GM19468 (cell line): ENCODE measurements around the gene C1QTNF9B.
A peak's percentile ranks its signal among the peaks of the same experiment; 100 is the strongest.
"Not testable (repeated sequence)": the region's sequence is repeated elsewhere in the genome, so short reads cannot be mapped to it uniquely, and the experiment has no call there.

Experiments used
- ATAC-seq: cut with Tn5 transposase; IDR thresholded peaks from one replicate; pipeline ENCODE4 v1.9.1; 2021; ENCODE audit warnings: mild to moderate bottlenecking, moderate library complexity, moderate number of reproducible peaks; ENCODE audit not compliant: unreplicated experiment; ENCODE audit errors: extremely low read depth

C1QTNF9B gene

DNA sequence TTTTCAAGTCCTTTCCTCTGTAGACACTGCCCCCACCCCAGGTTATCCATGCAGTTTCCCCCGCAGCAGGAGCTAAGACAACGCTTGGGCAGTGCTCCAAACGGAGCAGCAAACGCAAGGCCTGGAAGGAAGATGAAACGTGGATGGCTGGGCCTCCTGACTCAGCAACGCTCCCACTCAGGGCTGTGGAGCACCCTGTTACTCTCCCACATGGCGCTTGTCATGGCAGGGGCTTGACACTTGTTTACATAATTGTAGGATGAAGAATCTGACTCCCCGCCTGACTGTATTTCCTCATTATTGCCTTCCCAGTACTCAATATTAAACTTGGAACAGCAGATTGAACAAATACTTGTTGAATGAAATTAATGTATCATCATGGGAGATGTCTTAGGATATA lies 799 bp upstream of the C1QTNF9B start:
- ATAC-seq, result no peak

DNA sequence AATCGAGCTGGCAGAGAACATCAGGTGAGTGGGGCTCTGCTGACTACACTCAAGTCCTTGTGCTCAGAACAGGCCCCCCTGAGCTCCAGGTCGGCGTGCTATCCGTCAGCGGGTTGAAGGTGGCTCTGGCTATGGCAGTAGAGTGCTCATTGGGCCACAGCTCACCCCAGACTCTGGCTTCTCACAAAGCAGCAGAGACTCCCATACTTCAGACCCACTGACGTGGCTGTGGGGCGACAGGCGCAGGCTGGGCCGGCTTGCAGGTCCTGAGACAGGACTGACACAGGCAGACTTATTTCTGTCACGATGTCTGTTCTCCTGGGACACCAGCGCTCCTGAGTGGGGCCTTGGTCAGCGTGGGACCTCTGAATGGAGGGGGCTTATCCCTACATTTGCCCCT lies 2.6 kb downstream of the C1QTNF9B start:
- not testable (repeated sequence) for ATAC-seq

DNA sequence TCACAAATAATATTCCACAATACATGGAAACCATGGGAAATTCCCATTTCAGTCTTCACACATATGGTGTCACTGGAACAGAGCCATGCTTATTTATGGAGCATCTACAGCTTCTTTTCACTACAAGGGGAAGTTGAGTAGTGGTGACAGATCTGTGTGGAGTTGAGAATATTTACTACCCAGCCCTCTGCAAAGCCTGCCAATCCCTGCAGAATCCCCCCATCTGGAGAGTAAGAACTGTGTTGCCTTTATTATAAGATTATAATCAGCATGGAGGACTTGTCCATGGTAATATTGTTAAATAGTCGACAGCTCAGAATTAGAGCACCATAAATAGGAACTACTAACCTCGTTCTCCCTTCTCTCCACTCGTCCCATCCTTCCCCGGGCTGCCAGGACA lies 3.5 kb downstream of the C1QTNF9B start:
- not testable (repeated sequence) for ATAC-seq

DNA sequence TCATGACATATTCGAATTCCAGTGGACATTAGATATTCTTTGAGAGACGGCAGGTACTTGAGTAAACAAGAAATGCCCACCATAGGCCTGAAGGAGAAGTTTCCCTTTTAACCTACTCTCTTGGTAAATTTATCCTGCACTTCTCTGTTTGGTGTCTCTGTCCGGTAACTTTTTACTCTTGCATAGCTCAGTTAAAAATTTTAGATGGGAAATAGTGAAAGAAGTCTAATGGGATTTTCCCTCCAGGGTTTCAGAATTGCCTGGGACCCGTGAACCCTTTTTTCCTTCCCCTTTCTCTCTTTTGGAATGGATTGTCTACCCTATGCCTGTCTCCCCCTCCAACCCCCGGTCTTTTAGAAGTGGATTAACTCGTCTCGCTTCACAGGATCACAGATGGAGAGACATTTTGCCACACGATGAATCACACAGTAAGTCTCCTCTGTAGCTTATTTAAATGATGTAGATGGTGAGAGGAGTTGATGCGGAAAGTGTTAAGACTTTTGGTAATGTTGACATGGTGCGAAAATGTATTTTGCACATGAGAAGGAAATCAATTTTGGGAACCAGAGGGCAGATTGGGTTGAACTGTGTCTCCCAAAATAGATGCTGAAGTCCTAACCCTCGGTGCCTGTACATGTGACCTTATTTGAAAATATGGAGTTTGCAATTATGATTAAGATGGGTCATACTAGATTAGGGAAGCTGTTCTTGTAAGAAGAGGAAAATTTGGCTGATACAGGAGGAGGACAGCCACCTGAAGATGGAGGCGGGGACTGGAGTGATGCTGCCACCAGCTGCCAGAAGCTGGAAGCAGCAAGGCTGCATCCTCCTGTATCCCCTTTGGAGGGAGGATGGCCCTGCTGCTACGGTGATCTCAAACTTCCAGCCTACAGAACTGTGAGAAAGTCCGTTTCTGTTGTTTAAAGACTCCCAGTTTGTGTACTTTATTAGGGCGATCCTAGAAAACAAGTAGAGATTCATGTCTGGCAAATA lies 7.4 kb downstream of the C1QTNF9B start:
- ATAC-seq, result no peak

DNA sequence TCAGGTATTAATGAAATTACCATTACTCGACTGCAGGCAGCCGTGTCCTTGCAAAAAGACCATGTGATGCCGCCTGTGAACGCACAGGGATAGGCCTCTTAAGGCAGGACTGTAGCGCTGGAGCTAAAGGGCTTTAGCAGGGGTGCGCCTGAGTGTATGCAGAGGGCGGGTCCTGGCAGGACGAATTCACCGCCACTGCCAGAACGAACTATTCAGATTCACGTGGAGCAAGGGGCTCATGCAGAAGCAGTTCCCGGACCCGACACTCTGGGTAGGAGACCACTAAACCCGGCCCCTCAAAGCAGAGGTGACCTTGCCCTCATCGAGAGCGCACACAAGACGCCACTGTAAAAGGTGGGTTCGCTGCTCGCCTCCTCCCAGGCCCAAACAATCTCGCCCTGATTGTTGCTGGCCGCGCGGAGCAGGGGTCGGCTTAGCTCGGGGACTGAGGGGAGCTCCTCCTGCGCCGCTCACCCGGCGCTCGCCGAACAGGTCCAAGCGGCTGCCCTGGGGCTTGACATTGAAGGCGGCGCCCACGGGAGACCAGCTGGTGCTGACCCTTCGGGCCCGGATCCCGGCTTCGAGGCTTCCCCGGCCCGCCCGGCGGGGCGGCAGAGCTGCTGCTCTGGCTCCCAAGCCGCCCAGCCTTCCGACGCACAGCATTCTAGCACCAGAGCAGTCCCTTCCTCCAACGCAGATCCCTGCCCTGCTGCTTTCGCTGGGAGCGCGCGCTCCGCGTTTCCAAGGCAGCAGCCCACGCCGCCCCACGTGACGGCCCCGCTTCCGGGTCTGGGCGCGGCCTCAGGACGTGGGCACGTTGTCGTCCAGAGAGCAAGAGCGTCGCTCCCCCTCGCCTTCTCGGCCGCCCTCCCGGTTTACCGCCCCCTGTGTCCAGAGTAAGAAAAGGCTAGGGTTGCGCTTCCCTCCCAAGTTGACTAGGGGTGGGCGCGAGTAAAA lies 8.4 kb downstream of the C1QTNF9B start, which contains the start of gene MIPEP:
Gene MIPEP (minus strand): TSS at position 743 of the 957 bp plus-strand sequence. CDS start 80 bp downstream, at position 663.
- peak; percentile 83 for ATAC-seq

DNA sequence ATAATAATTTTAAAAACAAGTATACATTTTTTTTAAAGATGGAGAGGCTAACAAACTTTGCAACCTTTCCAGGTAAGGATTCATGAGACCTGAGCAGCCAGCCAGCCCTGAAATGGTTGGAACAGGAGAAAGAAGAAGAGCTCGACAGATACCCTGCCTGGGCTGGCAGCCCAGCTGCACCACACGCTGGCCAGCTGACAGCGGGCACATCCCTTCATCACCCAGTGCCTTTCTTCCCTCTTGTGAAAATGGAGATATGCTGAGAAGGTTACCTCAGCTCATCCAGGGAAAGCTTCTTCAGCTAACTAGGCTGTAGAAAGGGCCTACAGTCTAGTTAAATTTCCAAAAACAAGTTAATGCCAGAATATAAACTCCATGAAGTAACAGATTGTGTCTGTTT lies 12.9 kb downstream of the C1QTNF9B start:
- ATAC-seq, result not testable (repeated sequence)

DNA sequence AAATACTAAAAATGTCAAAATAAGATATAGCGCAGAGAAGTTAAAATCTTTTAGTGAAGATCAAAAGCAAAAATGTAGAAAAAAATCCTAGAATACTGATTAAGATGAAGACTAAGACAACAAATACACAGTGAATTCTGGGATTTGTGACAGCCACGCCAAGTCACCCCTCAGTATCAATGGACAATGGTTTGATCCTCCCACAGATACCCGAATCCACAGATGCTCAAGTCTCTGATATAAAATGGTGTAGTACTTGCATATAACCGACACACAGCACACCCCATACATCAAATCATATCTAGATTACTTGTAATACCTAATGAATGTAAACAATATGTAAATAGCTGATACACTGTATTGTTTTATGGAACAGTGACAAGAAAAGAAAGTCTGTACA lies 14.0 kb downstream of the C1QTNF9B start:
- no peak for ATAC-seq

DNA sequence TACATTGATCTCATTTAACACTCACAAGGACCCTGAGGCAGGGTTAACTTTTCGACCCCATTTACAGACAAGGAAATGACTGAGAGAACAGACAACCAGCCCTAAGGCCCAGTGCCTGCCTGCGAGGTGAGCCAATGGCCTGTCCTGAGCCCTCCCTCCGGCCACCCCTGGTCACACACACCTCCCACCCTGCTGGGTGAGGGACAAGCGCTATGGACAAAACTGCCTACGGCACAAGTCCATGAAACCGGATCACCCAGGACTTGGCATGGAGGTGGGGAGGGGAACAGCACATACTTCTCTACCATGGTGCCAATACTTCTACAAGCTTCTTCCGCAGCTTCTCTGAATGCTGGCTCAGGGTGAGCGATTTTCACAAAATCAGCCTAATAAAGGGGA lies 15.9 kb downstream of the C1QTNF9B start:
- not testable (repeated sequence) for ATAC-seq

DNA sequence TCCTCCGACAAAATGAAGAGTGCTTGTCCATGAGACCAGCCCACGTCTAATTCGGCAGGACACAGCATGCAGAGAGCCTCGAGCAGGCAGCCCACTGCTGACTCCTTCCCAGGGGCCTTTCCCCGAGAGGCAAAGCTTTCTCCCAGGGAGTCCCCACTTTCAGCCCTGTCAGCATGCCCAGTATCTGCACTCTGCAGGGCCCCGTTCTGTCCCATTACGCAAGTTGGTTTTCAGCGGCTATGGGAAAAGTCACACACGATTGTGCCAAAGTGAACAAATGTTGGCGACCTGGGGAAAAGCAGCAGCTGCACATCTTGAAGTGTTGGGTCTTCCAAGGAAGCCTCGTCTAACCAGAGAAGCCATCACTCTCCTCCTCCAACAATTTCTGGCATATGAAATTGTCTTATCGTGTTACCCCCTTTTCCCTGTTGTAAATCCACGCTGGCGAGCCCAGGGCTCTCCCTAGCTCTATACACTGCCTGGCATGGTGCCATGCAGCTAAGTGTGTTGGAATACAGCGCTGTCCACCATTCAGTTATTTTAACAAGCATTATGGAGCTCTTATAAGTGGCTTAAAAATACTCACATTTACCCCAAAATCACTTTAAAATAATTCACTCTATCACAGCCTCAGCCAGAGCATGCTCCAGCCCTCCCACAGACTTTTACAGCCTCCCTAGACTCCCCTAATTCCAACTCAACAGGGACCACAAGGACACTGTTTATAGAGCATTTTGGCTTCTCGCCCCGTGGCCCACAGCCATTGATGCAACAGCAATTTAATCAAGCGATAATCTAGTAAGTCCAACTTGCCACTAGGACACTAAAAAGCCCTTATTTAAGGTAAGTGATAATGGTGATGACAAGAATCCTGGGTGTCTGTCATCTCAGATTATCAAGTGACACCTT lies 16.6 kb downstream of the C1QTNF9B start:
- not testable (repeated sequence) for ATAC-seq

DNA sequence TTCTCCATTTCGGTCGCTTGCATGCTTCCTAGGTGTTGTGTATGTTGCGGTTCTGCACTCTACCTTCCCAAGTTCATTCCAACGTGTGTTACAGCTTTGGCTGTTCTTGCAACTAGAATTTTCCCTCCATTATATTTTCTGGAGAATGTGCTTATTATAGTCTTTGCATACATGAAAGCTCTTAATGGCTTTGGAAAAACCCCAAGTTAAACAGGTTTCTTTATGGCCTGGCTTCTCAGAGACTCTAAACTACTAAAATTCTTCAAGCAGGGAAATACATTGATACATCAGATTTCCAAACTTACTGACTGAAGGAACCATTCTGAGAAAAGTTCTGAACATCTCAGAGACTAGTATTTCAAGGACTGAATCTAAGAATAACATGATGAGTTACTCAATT lies 20.0 kb downstream of the C1QTNF9B start:
- no peak for ATAC-seq

DNA sequence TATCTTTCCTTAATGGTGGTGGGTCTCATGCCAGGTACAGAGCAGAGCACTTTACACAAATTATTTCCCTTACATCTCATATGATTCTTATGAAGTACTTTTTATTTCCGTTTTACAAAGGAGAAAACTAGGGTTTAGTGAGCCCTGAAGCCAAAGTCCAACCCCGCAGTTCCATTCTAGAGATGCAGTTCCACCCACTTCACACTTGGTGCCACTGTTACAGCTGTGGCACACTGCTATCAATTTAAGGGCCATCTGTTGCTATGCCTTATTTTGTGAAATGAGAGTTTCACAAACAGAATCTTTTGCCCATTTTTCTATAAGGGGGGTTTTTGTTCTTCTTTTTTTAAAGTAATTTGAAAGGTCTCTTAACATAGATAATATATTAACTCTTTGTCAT lies 21.0 kb downstream of the C1QTNF9B start:
- peak; percentile 69 for ATAC-seq

DNA sequence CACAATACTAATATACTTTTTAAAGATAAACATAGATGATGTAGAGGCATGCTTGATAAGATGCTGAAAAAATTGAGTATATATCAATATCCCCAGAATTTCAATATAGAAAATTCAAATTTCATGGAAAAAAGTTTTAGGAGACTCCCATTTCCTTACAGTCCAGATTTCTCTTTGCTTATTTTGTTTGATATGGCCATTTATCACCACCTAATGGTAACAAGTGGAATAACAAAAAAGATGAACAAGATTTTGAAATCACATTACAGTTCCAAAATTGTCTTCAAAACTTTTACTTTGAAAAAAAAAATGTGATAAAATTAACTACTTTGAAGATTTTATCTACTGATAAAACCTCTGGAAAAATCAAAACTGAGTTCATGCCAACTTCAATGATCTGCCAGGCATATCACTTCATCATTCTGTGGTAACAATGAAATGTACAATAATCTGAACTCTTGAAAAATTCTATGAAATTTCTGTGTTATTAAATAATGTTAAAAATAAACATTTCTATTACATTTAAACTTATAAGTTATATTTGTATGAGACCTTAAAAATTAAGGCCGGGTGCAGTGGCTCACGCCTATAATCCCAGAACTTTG lies 25.6 kb downstream of the C1QTNF9B start:
- no peak for ATAC-seq

DNA sequence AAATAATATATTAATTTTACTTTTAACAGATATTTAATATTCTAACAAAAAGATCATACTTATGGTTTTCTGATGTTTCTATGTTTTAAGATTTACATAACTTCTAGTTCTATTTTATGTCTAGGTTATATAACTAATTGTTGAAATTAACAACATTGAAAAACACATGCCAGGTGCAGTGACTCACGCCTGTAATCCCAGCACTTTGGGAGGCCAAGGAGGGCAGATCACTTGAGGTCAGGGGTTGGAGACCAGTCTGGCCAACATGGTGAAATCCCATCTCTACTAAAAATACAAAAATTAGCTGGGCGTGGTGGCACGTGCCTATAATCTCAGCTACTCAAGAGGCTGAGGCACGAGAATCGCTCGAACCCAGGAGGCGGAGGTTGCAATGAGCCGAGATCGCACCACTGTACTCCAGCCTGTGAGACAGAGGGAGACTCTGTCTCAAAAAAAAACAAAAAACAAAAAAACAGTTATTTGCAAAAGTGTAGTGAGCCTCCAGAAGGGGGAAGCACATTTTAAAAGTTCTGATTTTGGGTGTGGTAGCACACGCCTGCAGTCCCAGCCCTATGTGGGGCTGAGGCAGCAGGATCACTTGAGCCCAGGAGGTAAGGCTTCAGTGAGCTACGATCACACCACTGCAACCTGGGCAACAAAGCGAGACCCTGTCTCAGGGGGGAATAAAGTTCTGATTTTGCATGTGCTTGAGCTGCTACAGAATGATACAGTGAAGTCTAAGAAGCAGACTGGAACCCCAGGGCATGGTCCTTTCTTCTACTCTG lies 26.8 kb downstream of the C1QTNF9B start:
- no peak for ATAC-seq

DNA sequence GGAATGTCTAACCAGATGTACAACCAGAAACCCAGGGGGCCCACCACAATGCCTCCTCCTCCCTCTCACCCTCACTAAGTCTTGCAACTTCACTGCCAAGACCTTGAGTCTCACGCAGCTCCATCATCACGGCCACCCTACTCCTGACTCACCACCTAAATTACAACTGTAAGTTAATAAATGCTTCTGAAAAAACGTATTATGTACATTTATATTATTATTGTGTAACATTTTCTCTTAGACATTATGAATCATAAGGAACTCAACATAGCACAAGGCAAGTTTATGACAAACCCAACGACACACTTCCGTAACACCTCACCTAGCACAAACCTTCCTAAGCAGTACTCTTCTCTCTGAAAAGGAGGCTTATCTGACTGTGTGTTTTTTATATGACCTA lies 28.8 kb downstream of the C1QTNF9B start:
- ATAC-seq, result no peak

DNA sequence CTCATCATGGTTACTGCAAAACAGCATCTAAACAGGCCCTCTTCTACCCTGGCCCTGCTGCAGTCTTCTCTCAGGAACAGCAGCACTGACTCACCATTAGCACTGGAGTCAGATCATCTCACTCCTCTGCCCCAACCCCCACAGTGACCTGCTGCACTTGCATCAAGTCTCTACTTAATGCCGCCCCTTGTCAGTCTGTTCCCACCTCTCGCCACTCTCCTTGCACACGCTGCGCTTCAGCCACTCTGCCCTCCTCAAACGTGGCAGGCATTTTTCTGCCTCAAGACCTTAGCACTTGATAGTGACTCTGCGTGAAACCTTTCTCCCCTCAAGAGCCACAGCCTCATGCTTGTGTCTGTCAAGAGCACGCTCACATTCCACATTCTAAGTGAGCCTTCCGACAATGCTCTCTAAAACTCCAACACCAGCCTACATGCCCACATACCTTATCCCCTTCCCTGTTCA lies 30.2 kb downstream of the C1QTNF9B start:
- no peak for ATAC-seq

DNA sequence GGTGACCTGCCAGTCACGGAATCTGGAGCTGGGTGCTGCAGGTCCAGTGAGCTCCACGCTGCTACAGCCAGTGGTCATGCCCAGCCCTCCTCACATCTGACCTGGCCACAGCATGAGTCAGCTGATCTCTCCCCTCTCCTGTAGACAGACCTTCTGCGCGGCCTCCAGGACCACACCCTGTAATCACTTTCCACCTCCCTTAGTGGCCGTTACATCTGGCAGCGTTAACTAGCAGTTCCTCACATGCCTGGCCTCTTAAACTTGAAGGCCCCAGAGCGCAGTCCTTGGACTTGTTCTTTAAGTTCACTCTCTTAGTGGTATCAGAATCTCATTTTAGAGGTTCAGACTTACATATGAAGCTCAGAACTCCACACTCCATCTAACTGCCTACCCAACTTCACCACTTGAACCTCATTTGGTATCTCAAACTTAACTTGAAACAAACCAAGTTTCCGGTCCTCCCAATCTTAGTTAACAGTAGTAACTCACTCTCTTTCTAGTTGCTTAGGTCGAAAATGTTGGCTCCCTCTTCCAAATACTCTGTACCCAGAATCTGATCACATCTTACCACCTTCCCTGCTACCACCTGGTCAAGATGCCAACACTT lies 30.8 kb downstream of the C1QTNF9B start:
- no peak for ATAC-seq

DNA sequence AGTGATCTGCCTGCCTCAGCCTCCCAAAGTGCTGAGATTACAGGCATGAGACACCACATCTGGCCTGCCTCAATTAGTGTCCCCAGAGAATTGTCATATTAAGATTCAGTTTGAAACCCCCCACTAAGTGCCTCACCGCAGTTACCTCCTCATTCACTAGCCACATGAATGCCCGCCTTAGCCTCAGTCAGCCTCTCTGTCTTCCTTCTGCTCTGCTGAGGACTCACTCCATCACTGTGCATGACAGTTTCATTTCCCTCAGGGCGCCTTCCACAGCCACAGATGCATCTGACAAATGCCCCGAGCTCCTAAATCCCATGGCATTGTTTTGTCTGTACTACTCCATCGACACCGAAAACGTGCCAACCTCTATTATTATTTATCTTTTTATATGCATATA lies 31.4 kb downstream of the C1QTNF9B start:
- no peak for ATAC-seq

DNA sequence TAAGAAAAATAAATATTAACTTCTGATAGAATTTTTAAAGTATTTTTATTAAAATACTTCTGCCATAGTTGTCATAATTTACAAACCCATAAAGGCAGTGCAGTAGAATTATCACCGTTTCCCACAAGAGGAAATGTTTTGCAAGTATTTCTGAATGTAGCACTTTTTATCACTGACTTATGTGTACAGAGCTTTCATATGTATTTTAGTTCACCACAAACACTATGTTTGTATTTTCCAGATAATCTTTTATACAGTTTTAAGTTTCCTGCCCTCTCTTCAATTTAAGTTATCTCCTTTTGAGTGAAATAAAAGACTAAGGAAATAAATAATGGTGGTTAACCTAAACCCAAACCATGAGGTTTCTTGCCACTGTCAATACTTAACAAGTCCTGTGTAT lies 32.3 kb downstream of the C1QTNF9B start:
- no peak for ATAC-seq
